T47D (cell line): ENCODE results near the gene TRPC3.

Source experiments
- DNase-seq, 2 experiments: peaks; one replicate each; pipeline versions ENCODE4 v3.0.0 to v3.0.0-alpha.2; 2011 to 2012; ENCODE audit warnings: low read depth in 1 of 2, low spot score in 1 of 2
- JUND ChIP-seq: IDR thresholded peaks from 2 replicates; pipeline ENCODE4 v1.6.1; 2012; ENCODE audit warnings: low read depth
- in situ Hi-C: cut with HindIII; loops from 2 replicates; pipeline ENCODE4 v1.10.0; 2016; ENCODE audit warnings: low sequenced_read_pairs, low pct_unique_long_range_greater_than_20kb

The TRPC3 gene

DNA sequence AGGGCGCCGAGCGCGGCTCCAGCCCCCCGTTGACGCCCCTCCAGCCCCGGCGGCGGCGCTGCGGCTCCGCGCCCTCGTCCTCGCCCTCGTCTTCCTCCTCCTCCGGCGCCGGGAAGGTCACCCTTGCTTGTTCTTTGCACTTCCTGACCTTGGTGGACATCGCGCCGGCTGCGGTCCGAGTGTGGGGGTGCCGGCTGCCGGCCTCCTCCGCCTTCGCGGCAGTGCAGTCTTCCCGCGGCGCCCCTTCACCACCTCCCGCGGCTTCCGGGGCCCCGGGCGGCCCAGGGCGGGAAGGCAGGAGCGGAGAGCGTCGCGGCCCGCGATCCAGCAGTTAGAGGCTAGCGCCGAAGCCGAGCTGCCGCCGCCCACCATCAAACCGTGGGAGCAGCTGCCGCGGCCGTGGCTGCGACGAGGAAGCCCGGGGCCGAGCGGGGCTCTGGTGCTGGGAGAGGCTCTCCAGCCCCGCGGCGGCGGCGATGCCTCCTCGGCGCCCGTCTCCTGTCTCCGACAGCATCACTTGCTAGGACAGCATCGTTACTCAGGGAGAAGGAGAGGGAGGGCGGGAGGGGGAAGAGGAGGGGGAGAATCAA is at the start of gene TRPC3:
Gene TRPC3, minus strand, starts transcription at position 540 of the 590 bp plus-strand sequence. Its CDS starts 380 bp downstream, at position 160.
- in situ Hi-C loops = no loop called here
- no peak for DNase-seq
- no peak for TF ChIP-seq JUND

- TF ChIP-seq JUND = no peak
- in situ Hi-C loops = no loop called here
- no peak for DNase-seq
These were observed 49.0 kb upstream of the TRPC3 start for GRCh38 chr4:122000849-122001248.

GRCh38 chr4:121998024-121998423 is 46.2 kb upstream of the TRPC3 start:
- in situ Hi-C loops = no loop called here
- TF ChIP-seq JUND = no peak
- DNase-seq = peak in 1 of 2 experiments; percentile 37

GRCh38 chr4:121995790-121996537 is 44.1 kb upstream of the TRPC3 start:
- in situ Hi-C loops = no loop called here
- no peak for TF ChIP-seq JUND
- no peak for DNase-seq

- DNase-seq = no peak
- in situ Hi-C loops = no loop called here
- no peak for TF ChIP-seq JUND
These were observed 40.1 kb upstream of the TRPC3 start for GRCh38 chr4:121991968-121992367.

- TF ChIP-seq JUND = no peak
- in situ Hi-C loops = no loop called here
- DNase-seq = no peak
These were observed 38.6 kb upstream of the TRPC3 start for GRCh38 chr4:121990489-121990888.

GRCh38 chr4:121989715-121990114 is 37.9 kb upstream of the TRPC3 start:
- in situ Hi-C loops = no loop called here
- no peak for DNase-seq
- TF ChIP-seq JUND = no peak

DNA sequence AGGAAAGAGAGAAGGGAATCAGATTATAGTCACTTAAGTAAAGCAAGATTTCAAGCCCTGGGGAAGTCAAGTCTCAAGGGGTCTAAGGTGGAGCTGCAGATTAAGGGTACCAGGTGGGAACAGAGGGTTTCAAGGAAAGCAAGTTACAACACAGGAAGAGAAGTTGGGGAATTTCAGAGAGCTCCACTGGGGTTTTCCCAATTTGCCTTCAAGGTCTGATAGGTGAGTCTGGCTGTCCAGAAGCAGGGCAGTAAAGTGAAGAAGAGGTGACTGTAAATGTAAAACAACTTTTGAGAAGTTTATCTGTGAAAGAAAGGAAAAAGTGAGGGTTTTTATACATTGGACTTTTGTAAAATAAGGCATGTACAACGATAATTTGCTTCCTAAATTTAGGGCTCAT is 37.1 kb upstream of the TRPC3 start:
- no peak for TF ChIP-seq JUND
- in situ Hi-C loops = no loop called here
- DNase-seq = no peak

DNA sequence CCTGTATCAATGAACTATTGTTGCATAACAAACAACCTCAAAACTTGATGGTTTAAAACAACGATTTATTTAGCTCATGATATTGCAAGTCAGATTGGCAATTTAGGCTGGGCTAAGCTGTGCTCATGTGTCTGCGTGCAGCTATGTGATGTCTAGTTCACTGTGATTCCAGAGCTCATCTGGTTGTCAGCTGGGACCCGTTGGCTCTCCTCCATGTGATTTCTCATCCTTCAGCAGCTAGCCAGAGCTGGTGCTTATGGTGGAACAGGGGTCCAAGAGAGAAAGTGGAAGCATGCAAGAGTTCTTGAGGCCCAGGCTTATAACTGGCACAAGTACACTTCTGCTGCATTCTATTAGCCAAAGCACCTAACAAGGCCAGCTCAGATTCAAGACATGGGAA is 28.8 kb upstream of the TRPC3 start:
- no peak for TF ChIP-seq JUND
- in situ Hi-C loops = no loop called here
- no peak for DNase-seq

DNA sequence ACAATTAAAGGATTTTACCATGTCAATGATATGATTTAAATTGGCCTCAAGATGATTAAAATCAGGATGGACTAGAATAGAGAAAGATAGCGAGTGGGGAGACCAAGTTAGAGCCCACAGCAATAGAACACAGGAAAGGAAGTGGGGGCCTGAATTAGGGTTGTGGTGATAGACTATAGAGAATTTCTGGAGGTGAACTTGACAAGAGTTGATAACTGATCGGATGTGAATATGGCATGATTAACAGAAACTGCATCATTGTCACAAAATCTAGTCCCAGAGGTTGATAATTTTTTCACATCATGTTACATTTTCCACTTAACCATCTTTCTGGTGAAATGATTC is 26.3 kb upstream of the TRPC3 start:
- DNase-seq = no peak
- no peak for TF ChIP-seq JUND
- in situ Hi-C loops = no loop called here

DNA sequence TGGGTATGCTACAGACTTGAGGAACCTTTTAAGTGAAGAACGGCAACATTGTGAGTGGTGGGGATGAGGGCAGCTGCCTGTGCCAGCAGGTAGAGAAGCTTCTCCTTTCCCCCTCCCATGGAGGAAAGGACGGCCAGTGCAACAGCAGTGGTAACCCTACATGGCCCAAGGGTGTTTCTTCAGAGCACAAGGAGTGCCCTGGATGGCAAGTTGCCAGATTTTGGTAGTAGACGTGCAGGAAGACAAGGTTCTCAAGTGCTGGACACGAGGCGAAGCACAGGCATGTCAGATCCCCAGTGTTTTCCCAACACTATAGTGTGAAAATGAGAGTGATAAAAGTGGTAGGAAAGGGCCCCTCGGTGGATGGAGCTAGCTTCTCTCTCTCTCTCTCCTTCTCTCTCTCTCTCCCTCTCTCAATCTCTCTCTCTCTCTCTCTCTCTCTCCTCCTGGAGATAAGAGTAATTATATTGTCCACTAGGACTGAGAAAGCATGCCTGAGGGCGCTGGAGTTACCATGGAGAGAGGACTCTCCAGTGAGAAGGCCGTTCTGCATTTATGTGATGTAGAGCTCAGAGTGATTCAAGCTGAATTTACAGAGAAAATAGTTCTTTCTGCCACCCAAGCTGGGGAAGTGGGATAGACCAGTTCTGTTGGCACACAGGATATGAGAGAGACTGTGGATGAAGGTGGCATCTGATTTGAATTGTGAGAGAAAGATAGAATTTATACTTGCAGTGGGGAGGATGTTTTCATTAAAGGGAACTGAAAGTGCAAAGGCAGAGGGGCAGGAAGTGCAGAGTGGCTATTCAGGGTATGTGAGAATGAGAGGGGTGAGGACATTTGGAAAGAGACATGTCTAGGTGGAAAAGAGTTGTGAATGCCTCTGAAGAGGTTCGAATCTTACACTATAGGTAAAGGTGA is 25.7 kb upstream of the TRPC3 start:
- DNase-seq = peak in 1 of 2 experiments; percentile 23
- in situ Hi-C loops = no loop called here
- TF ChIP-seq JUND = no peak

- no peak for TF ChIP-seq JUND
- in situ Hi-C loops = no loop called here
These were observed 23.9 kb upstream of the TRPC3 start for GRCh38 chr4:121975784-121976183.

DNA sequence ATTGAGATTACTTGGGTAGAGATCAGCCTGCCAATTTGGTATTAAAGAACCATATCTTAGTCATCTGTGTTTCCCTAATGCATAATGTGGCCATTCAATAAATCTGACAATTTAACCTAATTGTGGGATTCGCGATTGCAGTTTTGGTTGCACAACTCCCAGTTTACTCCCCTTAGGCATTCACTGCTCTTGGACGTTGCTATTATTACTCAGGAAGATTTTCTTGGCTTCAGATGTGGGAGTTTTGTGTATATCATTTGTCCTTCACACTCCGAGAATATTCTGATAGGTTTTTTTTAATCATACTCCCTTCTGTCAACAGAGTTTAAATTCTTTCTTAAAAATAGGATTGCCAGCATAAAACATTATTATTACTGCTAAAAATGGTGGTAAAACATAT is 22.0 kb upstream of the TRPC3 start:
- no peak for DNase-seq
- TF ChIP-seq JUND = no peak
- in situ Hi-C loops = no loop called here

More at GRCh38 chr4:121975784-121976183, 23.9 kb upstream of the TRPC3 start:
- no peak for DNase-seq
